NCI-H1105 treated with DMSO at 0.1 percent for 48 hours (cell line): ENCODE data around the gene MCM3AP.
"Not testable (repeated sequence)": the region's sequence is repeated elsewhere in the genome, so short reads cannot be mapped to it uniquely, and the experiment has no call there.

Experiments used
- DNase-seq: peaks from one replicate; lab custom pipeline; 2025; lab: John Stamatoyannopoulos, UW

The MCM3AP gene

DNA sequence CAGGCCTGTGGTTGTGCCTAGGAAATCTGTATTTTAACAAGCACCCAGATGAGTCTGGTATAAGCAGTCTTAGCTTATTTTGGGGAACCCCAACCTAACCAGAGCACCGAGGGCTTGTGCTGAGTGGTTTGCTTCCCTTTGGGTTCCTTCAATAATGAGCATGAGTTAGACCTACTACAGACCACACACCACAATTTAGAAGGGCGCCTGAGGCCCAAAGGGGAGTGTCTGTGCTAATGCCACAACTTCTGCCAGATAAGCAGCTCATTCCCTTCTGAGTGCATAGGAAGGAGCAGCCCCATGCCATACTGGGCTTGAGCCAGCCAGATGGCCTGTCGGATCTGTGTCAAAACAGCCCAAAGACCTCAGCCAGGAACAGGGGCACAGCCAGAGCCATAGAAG, 41.5 kb downstream of the MCM3AP start:
- no peak for DNase-seq

DNA sequence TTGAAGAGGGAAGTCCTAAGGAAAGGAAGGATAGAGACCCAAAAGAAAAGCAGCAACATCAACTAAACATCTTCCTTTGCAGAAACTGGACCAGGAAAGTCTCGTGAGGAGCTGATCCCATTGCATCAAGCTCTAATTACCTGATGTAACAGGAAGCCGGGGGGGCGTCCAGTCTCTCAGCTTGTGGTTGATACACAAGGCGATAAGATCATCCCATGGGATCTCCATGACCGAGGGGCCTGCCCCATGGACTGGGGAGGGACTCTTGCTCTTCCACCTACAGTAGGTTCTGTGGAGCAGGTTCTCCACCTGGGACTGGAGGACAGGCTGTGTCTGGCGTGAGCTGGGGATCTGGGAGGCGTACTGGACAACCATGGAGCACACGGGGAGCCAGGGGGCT, 42.1 kb downstream of the MCM3AP start:
- no peak for DNase-seq

DNA sequence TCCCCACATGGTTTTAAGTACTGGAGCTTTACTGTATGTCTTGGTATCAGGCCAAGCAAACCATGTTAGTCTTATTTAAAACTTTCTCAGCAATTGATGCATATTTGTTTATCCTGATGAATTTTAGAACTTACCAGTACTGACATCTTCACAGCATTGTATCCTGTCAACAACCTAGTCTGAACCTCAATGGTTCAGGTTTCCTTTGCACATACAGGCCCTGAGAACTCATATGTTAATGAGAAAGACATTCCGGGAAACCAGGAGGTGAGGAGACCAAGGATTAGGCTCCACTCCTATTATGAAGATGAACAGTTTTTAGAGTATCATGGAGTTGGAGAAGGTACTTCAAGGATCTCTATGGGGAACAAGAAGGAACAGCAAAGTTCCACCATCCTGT, 43.8 kb downstream of the MCM3AP start:
- DNase-seq: not testable (repeated sequence)

DNA sequence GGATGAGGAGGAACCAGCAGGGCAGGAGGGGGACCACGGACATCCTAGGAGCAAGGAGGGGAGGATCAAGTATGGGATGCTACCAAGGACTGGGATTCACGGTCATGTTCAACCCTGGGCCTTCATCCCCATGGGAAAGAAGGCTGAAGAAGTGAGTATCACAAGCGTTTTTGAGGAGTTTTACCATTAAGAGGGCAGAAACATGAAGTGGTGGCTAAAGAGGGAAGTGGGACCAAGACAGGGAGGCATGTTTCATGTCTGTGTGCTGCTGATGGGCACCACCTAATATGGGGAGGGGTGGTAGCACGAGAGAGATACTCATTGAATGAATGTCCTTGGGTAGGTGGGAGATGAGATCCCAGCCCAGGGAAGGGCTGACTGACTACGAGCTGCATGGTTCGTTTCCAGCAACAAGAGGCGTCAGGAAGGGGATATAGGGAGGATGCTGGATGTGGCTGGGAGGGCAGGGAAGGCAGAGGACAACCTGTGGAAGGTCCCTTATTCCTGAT, 45.5 kb downstream of the MCM3AP start:
- no peak for DNase-seq

DNA sequence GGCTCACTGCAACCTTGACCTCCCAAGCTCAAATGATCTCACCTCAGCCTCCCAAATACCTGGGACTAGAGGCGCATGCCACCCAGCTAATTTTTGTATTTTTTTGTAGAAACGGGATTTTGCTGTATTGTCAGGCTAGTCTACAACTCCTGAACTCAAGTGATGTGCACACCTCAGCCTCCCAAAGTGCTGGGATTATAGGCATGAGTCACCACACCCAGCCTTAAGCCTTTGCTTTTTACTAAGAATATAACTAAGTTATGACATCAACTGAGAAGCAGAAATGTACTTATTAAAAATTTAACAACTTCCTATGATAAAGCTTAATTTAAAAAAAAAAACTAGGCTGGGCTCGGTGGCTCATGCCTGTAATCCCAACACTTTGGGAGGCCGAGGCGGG, 47.9 kb downstream of the MCM3AP start:
- DNase-seq: no peak

DNA sequence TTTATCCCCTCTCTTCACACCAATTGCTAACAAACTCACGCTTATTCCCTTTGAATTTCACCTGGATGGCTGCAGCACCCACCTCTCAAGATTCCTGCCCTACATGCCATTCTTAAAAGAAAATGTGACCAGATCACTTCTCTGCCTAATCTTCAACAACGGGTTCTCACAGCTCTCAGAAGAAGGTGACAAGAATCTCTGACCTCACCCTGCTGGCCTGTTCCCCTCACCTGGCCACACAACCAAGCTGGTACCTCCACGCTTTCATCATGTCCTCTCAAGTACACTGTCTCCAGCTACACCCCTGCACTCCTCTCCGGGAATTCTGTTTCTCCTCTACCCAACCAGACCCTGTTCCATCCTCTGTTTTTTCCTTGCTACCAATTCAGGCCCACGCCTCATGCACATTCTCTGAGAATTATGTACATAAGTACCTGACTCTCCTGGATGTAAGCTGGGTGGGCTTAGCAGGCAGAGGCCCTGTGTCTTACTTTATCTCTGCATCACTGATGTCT, 50.9 kb downstream of the MCM3AP start:
- no peak for DNase-seq

DNA sequence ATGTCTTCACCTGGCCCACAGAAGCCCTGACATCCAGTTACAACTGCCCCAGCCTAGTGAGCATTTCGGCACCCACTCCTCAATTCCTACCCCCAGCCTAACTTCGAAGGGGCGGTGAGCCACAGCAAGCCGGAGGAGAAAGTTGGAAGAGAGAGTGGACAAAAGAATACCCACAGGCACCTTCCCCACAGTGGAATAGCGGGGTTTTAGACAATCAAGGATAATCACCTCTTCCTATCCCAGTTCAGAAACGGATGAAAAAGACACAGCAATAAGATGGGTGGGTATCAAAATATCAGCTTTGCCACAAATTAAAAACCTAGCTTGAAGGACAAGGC, 55.5 kb downstream of the MCM3AP start:
- no peak for DNase-seq

DNA sequence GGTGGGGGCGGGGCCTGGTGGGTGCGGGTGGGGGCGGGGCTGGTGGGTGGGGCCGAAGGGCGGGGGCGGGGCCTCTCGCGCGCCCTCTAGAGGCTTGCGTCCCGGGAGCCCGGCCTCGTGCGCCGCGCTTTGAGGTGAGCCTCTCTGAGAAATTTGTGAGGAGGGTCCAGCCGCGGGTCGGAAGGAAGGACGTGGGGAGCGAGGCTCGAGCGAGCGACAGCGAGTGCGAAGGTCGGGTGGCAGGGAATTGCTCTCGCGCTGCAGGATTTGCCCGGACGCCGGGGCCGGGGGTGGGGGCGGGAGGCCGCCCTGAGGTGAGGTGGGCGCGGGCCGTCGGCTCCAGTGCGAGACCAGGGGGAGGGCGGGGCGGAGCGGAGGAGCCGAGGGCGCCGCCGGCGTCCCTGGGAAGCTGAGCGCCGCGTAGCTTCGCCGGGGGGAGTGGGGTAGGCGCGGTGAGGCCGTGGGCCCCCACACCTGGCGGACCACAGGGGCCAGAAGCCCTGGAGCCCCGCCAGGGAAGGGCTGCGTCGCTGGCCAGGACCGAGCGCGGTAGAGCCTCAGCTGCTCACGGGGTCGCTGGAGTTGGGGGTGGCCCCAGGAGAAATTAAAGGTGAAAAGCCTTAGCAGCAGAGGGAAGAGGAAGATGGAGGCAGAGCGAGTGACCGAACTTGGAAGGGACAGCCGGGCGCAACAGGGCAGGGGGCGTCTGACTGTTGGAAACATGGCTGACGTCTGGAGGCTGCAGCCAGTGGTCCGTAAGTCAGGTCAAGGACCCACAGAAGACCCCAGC, 56.1 kb downstream of the MCM3AP start:
- DNase-seq: peak; percentile 67

DNA sequence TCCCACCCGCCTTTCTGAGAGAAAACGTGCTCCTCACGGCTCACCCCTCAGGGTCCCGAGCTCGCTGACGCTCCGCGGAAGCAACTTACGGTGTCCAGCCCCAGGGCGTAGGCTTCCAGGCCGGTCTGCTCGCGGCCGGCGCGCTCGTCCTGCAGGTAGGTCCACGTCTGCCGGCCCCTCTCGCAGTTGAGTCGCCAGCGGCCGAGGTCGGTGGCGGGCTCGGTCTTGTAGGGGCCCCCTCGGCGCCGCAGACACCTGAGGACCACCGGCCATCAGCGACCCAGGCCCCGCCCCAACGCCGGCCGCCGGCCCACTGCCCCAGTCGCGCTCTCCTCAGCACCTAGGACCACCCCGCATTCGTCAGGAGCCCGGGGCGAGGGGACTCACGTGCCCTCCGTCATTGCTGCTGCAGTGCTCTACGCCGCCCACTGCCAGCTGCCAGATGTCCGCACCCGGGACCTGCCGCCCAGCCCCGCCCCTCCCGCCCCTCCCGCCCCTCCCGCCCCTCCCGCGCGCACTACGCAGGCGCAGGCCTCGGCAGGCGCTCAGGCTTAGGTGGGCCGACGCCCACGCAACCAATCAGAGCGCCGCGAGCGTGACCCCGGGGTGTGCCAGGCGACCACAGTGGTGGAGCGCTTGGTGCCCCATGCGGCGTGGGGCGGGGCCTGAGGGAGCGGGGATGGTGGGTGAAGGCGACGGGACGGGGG, 56.9 kb downstream of the MCM3AP start, which contains the start of gene LSS:
TSS of gene LSS (minus strand) at position 430 of the 707 bp plus-strand sequence. CDS start at position 401, 29 bp downstream.
- peak; percentile 96 for DNase-seq

DNA sequence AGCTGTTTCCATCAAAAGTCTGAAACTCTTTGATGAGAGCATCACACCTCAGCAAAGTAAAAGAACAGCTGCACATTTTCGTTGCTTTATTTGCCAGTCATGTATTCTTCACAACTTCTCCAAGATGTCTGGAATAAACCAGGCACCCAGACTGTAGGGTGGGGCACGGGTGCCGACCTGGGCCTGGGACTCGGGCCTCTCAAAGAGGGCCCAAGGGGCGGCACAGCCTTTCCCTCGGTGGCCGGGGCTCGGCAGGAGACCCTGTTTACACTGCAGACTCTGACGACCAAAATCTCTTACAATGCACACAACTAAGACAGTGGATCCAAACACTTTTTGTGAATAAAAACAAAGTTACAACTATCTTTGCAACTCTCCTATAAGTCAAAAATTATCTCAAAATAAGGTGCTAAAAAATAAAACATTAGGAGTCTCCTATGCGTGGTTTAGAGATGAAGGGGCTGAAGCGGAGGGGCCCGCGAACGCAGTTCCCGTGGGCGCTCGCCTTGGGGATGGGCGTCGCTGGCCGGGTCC, 57.5 kb downstream of the MCM3AP start:
- DNase-seq: no peak

DNA sequence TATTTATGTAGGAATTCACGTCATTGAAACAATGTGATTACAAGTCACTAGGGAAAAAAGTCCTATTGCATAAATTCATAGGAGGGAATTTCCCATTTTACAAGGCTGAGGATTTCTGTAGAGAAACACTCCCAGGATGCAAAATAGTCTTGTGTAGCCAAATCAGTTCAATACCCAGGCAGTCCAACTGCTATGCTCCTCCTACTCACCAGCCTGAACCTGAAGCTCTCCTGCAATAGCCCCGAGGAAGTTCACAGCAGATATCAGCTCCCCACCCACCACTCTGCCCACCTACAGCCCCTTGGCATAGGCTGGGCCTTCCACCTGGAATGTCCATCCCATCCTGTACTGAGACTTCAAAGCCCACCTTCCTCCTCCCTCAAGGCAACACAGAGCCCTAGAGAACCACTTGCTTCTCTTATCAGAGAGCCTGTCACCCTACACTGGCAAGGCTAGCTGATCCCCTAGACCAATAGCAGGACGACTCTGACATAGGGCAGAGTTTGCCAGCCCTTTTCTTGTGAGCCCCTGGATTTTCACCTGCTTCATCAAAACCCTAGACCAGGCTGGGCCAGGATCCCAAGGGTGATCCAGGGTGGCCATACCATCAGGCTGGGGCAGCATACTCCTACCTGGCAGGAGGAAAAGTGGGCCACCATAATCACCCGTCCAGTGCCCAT, 58.4 kb downstream of the MCM3AP start:
- DNase-seq: no peak

DNA sequence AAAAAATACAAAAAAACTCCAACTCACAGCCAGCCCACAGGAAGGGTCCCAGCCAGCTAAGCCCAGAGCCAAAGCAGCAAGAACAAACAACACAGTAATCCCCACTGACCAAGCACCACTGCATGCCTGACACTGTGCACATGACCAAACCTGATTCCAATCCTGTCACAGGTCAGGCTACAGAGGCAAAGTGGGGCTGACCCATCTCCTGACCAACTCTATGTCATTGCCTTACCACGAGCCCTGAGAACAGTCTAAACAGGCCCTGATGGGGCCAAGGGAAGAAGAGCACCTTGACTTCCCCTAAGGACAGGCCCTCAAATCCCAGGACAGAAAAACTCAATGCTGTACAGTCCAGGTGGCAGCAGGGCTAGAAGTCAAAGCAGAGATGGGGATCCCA, 59.3 kb downstream of the MCM3AP start:
- no peak for DNase-seq

DNA sequence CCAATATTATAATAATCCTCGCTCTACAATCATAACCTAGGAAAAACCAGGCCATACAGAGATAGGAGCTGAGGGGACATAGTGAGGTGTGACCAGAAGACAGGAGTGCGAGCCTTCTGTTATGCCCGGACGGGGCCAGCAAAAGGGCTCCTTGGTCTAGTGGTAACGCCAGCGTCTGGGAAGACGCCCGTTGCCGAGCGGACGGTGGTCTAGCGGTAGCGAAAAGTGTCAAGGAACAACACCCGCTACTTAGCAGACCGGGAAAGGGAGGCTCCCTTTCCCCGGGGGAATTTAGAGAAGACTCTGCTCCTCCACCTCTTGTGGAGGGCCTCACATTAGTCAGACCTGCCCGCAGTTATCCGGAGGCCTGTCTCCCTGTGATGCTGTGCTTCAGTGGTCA, 61.8 kb downstream of the MCM3AP start:
- not testable (repeated sequence) for DNase-seq

DNA sequence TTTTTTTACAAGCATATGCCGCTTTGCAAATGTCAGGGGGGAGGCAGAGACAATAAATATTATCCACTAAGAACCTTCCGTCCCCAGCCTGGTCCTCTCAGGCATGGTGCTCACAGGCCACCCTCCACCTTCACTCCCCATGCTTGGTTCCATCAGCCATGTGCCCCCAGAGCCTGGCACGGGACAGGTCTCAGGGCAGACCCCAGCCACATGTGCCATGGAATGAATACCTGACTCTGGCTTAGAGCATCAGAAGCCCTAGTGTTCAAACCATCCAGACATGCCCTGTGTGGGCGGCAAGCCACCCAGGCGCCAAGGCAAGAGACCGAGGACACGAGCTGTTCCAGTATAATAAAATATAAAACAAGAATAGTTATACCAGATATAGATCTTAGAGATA, 62.2 kb downstream of the MCM3AP start:
- no peak for DNase-seq

DNA sequence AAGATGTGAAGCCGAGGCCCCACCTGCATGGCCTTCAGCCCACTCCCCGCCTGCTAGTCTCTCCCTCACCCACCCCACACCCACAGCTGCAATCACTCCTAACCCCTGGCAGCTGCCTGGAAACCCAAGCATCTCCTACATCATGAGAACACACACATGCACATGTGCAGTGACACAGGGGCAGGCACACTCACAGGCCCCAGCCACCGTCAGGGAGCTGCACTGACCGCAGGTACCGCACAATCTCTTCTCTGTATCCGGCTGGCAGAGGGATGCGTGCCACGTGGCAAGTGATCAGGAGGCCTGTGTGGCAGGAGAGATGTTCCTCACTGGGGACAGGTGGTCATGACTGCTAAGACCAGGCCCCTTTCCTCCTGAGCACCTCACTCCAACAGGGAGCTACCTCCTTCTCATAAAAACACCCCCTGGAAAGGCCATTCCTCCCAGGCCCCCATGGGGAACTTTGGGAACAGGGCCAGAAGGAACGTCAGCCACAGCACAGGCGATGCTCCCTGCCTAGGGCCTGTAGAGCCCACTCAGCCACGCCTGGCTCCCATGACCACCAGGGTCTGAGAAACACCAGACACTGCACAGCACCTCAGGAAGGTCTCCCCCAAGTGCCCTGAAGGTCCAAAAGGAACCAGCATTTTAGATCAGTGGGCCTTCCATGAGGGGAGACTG, 62.8 kb downstream of the MCM3AP start:
- no peak for DNase-seq

DNA sequence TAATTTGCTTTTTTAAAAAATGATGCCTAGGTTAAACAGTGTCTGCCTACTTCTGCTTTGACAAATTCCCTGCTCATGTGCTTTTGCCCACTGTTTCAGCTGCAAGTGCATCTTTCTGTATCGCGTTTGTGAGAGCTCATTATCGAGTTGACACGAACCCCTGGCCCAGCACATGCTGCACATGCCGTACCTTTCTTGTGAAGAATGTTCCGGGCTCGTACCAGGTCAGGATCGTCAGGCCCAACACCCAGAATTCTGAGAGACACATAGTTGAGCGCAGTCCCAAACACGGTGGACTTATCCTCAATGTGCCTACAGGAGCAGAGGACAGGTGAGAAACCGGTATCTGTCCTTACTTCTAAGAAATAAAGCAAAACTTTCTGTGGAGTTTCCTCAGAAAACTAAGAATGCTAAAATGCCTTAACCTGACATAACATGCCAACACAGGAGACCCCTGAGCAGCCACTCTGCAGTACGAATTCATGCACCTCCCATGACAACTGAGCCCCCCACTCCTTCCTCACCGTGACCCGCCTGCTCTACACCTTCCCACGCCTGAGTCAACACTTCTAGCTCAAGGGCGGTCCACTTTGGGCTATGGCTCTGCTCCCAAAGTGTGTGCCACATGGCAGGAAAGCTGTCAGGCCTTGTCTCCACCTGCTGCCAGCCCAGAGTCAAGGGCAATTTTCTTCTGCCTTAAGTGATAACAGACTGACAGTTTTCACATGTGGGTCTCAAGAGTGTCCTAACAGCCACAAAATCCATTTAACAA, 63.6 kb downstream of the MCM3AP start:
- DNase-seq: no peak

DNA sequence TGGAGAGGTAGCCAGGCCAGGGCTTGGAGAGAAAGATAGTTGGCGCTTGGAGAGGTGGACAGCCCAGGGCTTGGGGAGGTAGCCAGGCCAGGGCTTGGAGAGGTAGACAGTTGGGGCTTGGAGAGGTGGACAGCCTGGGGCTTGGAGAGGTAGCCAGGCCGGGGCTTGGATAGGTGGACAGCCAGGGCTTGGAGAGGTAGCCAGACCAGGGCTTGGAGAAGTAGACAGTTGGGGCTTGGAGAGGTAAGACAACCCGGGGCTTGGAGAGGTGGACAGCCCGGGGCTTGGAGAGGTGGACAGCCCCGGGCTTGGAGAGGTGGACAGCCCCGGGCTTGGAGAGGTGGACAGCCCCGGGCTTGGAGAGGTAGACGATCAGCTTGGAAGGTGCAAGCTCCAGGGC, 64.6 kb downstream of the MCM3AP start:
- DNase-seq: no peak

DNA sequence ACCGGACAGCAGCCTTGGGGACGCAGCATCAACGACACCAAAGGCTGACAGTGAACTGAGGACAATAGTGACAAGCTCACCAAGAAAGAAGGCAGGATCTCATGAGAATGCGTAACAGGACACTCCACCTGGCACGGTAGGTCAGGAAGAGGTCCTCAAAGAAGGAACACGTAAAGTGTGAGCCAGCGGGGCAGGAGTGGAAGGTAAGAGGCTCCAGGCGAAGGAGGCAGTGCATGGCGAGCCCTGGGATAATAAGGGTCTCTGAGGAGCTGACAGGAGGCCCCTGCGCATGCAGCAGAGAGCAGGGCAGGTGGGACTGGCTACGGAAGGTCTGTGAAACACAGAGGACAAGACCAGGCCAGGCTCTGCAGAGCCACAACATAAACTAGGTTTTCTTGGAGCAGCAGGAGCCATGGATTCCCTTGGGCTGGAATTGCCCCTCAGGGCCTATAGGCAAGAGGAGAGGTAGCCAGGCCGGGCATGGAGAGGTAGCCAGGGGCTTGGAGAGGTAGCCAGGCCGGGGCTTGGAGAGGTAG, 65.1 kb downstream of the MCM3AP start:
- DNase-seq: no peak

DNA sequence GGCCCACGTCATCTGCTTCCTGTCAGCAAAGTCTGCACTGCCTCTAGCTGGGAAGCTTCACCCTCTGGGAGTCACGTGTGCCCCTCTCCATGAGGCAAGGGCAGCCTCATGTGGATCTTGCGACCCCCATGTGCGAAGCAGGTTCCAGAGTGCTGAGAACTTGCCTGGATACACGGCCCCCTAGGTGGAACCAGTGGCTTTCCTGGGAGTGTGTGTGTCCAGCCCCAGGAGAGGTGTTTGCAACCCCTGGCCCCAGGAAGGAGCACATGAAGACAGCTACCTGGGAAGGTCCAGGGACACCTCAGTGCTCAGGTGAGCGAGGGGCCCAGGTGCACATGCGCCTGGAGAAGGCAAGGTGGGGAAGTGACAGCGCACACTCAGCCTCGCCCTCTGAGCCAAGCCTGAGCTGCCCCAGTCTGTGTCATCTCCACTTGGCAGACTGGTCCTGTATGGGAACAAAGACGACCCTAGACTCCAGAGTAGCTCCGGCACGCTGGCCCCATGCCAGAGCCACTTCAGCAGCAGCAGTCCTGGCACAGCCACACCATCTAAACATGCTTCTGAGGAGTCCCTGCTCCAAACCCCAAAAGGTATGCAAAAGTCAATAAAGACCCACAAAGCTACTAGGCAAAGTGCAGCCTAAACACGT, 65.7 kb downstream of the MCM3AP start:
- peak; percentile 77 for DNase-seq

DNA sequence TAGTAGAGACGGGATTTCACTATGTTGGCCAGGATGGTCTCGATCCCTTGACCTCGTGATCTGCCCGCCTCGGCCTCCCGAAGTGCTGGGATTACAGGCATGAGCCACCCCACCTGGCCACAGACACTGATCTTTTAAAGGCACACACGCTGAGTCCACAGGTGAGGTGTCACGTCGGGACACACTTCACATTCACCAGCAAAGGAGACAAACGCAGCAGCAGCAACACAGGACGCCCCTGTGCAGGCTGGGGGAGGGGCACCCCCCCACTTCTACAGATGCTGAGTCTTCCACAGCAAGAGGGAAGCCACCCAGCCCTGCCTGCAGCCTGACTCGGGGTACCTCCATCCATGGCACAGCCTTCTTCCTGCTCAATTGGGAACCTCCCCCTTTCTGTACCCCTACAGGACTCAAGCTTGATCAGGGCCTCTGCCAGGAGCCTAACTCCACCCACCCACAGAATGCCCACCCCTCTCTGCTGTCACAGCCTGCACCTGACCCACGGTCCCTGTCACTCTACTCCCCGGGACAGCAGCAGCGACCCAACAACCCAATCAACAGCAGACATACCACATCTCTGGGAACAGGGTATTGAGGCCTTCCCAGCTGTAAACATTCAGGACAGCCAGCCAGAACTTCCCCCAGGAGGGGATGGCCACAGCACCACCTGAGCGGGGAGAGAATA, 66.4 kb downstream of the MCM3AP start:
- DNase-seq: no peak
